Mesenchymal stem cell (in vitro differentiated cells and primary cell): ENCODE results near the gene FSD1.

Experiments used
- DNase-seq: peaks from one replicate; pipeline ENCODE4 v3.0.0-alpha.2; 2013
- H2AFZ ChIP-seq: one replicate; pipeline ENCODE4 v1.6.1; 2013; ENCODE audit warnings: low read depth, mild to moderate bottlenecking, control low read depth, inconsistent platforms, low read length, moderate library complexity
- H2AK5ac ChIP-seq: 2 replicates; pipeline ENCODE4 v1.6.1; 2013; ENCODE audit warnings: low read length, moderate library complexity, mild to moderate bottlenecking, inconsistent platforms; ENCODE audit not compliant: severe bottlenecking
- H2BK120ac ChIP-seq: one replicate; pipeline ENCODE4 v1.6.1; 2013; ENCODE audit warnings: low read depth, mild to moderate bottlenecking, inconsistent platforms, low read length, moderate library complexity
- H2BK12ac ChIP-seq, 2 experiments: one replicate each; pipeline ENCODE4 v1.6.1; 2013; ENCODE audit warnings: inconsistent platforms in 2 of 2, low read length in 2 of 2, mild to moderate bottlenecking in 2 of 2, moderate library complexity in 2 of 2, control low read depth in 1 of 2
- H2BK15ac ChIP-seq: one replicate; pipeline ENCODE4 v1.6.1; 2013; ENCODE audit warnings: mild to moderate bottlenecking, low read depth, inconsistent platforms; ENCODE audit not compliant: poor library complexity, severe bottlenecking
- H2BK5ac ChIP-seq: 2 replicates; pipeline ENCODE4 v1.6.1; 2013; ENCODE audit warnings: low read depth, mild to moderate bottlenecking, low read length, control low read depth, inconsistent platforms; ENCODE audit not compliant: poor library complexity, severe bottlenecking
- H3K14ac ChIP-seq, 2 experiments: one replicate each; pipeline ENCODE4 v1.6.1; 2013; ENCODE audit warnings: inconsistent platforms in 2 of 2, low read length in 2 of 2, control low read depth in 1 of 2, mild to moderate bottlenecking in 1 of 2, moderate library complexity in 1 of 2
- H3K18ac ChIP-seq, 2 experiments: one replicate each; pipeline ENCODE4 v1.6.1; 2013; ENCODE audit warnings: inconsistent platforms in 2 of 2, low read length in 2 of 2, control low read depth in 1 of 2, low read depth in 1 of 2, mild to moderate bottlenecking in 1 of 2
- H3K23ac ChIP-seq, 2 experiments: one replicate each; pipeline ENCODE4 v1.6.1; 2013; ENCODE audit warnings: inconsistent platforms in 2 of 2, low read length in 2 of 2, mild to moderate bottlenecking in 2 of 2, moderate library complexity in 2 of 2, control low read depth in 1 of 2
- H3K27ac ChIP-seq: 2 replicates; pipeline ENCODE4 v1.5.1; 2013; ENCODE audit warnings: mild to moderate bottlenecking, moderate library complexity, low read length, control low read depth, inconsistent platforms; ENCODE audit not compliant: poor library complexity, severe bottlenecking
- H3K27me3 ChIP-seq, 2 experiments: 2 replicates each; pipeline versions ENCODE4 v1.6.1 to v1.7.0; 2013; ENCODE audit warnings: low read length in 2 of 2, mild to moderate bottlenecking in 2 of 2, moderate library complexity in 2 of 2, control low read depth in 1 of 2, inconsistent platforms in 1 of 2; ENCODE audit not compliant: control insufficient read depth in 1 of 2, insufficient read depth in 1 of 2
- H3K36me3 ChIP-seq, 2 experiments: 2 replicates each; pipeline versions ENCODE4 v1.6.1 to v1.7.0; 2013; ENCODE audit warnings: low read length in 2 of 2, control low read depth in 1 of 2, inconsistent platforms in 1 of 2, low read depth in 1 of 2, mild to moderate bottlenecking in 1 of 2; ENCODE audit not compliant: insufficient read depth in 2 of 2, control insufficient read depth in 1 of 2
- H3K4ac ChIP-seq, 2 experiments: one replicate each; pipeline ENCODE4 v1.6.1; 2013; ENCODE audit warnings: inconsistent platforms in 2 of 2, low read length in 2 of 2, mild to moderate bottlenecking in 2 of 2, moderate library complexity in 2 of 2, control low read depth in 1 of 2, low read depth in 1 of 2
- H3K4me1 ChIP-seq: 2 replicates; pipeline ENCODE4 v1.6.1; 2013; ENCODE audit warnings: low read depth, low read length, control low read depth; ENCODE audit not compliant: control insufficient read depth, insufficient read depth
- H3K4me2 ChIP-seq: 2 replicates; pipeline ENCODE4 v1.6.1; 2013; ENCODE audit warnings: low read length, mild to moderate bottlenecking, inconsistent platforms; ENCODE audit not compliant: poor library complexity, severe bottlenecking
- H3K4me3 ChIP-seq, 2 experiments: 2 replicates each; pipeline versions ENCODE4 v1.5.1 to v1.7.0; 2013; ENCODE audit warnings: low read length in 2 of 2, mild to moderate bottlenecking in 2 of 2, control low read depth in 1 of 2, low read depth in 1 of 2; ENCODE audit not compliant: insufficient read depth in 1 of 2
- H3K79me1 ChIP-seq: replicated peaks from 2 replicates; pipeline ENCODE4 v1.6.1; 2013; ENCODE audit warnings: mild to moderate bottlenecking, control low read depth, low read length, inconsistent platforms; ENCODE audit not compliant: poor library complexity, severe bottlenecking
- H3K9ac ChIP-seq: 2 replicates; pipeline ENCODE4 v1.7.0; 2013; ENCODE audit warnings: mild to moderate bottlenecking, low read length, moderate library complexity
- H3K9me3 ChIP-seq: 2 replicates; pipeline ENCODE4 v1.7.0; 2013; ENCODE audit warnings: mild to moderate bottlenecking, low read length; ENCODE audit not compliant: control insufficient read depth
- H4K8ac ChIP-seq: one replicate; pipeline ENCODE4 v1.6.1; 2013; ENCODE audit warnings: inconsistent platforms, mild to moderate bottlenecking, low read length, moderate library complexity
- H4K91ac ChIP-seq: one replicate; pipeline ENCODE4 v1.6.1; 2013; ENCODE audit warnings: mild to moderate bottlenecking, low read length, inconsistent platforms
- WGBS: methylation state at CpG from one replicate; pipeline ENCODE4 v1.1.7; 2013; ENCODE audit warnings: mixed read lengths; 5-methylcytosine and 5-hydroxymethylcytosine counted together

The FSD1 gene

GRCh38 chr19:4326837-4327251 lies 22.4 kb downstream of the FSD1 start:
- Histone ChIP-seq H2BK120ac (no peak overlapping the region), H2BK15ac (no peak overlapping the region), H3K18ac (no peak overlapping the region), H2AK5ac (no peak overlapping the region), H3K4ac (no peak overlapping the region), H3K14ac (no peak overlapping the region), H3K4me2 (peak overlapping the region; percentile 18), H2BK12ac (no peak overlapping the region), H3K27ac (no peak overlapping the region), H4K8ac (no peak overlapping the region), H3K27me3 (peaks cover 8 to 30% of the 10 kb centered on the region in 2 experiments), H3K4me1 (peaks cover 20% of the 10 kb centered on the region), H3K23ac (no peak overlapping the region), H4K91ac (no peak overlapping the region), H2BK5ac (no peak overlapping the region), H3K79me1 (no peaks in the 10 kb centered on the region), H3K9ac (no peak overlapping the region), H3K9me3 (peaks cover 7% of the 10 kb centered on the region), H3K36me3 (peaks cover 0 to 41% of the 10 kb centered on the region in 2 experiments), H2AFZ (no peak overlapping the region), H3K4me3 (no peak overlapping the region)
- no peak for DNase-seq
- 6% methylated on average over 31 of the region's 33 CpGs for whole genome bisulfite sequencing

DNA sequence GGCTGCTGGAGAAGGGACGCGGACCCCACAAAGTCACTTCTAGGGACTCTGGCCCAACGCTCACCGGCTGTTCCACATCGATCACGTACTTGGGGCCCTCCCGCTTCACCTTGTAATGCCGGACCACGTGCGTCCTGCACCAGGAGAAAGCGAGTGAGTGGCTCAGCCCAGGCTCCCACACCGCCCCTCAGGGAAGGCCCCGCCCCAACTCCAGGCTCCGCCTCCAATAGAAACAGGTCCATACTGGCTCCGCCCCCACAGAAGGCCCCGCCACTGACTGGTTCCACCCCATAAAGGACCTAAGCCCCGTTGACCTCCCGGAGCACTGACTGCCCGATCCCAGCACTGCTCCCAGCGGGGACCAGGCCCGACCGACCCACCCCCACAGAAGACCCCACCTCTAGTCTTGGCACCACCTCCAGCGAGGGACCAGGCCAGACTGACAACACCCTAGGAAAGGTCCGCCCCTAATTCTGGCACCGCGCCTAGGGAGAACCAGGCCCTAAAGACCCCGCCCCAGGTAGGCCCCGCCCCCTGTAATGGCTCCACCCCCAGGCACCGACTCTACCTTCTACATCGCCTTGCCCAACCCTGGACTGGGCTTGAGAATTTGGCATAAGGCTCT lies 23.0 kb downstream of the FSD1 start:
- H3K18ac ChIP-seq: no peak overlapping the region
- H3K4me2 ChIP-seq: peak overlapping the region; percentile 68
- no peaks in the 10 kb centered on the region for H3K79me1 ChIP-seq
- H2BK15ac ChIP-seq: no peak overlapping the region
- WGBS: 6% methylated on average over 30 of the region's 30 CpGs
- H3K36me3 ChIP-seq: peaks cover 0 to 41% of the 10 kb centered on the region in 2 experiments
- H3K27ac ChIP-seq: no peak overlapping the region
- H3K4me3 ChIP-seq: no peak overlapping the region
- no peak overlapping the region for H2BK5ac ChIP-seq
- no peak overlapping the region for H4K91ac ChIP-seq
- peak; percentile 62 for DNase-seq
- no peak overlapping the region for H3K4ac ChIP-seq
- H2AK5ac ChIP-seq: no peak overlapping the region
- H3K23ac ChIP-seq: no peak overlapping the region
- H3K4me1 ChIP-seq: peaks cover 20% of the 10 kb centered on the region
- no peak overlapping the region for H2AFZ ChIP-seq
- H2BK120ac ChIP-seq: no peak overlapping the region
- no peak overlapping the region for H3K9ac ChIP-seq
- H3K27me3 ChIP-seq: peaks cover 8 to 30% of the 10 kb centered on the region in 2 experiments
- peaks cover 3% of the 10 kb centered on the region for H3K9me3 ChIP-seq
- H4K8ac ChIP-seq: no peak overlapping the region
- H3K14ac ChIP-seq: no peak overlapping the region
- H2BK12ac ChIP-seq: no peak overlapping the region

GRCh38 chr19:4327877-4328242 lies 23.5 kb downstream of the FSD1 start:
- H3K27ac ChIP-seq: no peak overlapping the region

GRCh38 chr19:4328243-4328990 lies 24.0 kb downstream of the FSD1 start:
- Histone ChIP-seq H3K14ac (no peak overlapping the region), H2AFZ (peak overlapping the region; percentile 36), H4K8ac (peak overlapping the region; percentile 66), H3K36me3 (peaks cover 0 to 34% of the 10 kb centered on the region in 2 experiments), H3K27me3 (peaks cover 8 to 30% of the 10 kb centered on the region in 2 experiments), H3K4me1 (peaks cover 20% of the 10 kb centered on the region), H3K4me3 (peak overlapping the region; percentile 54 to 66), H4K91ac (peak overlapping the region; percentile 15), H3K4me2 (peak overlapping the region; percentile 72), H2BK12ac (peak overlapping the region in 1 of 2 experiments; percentile 3), H3K23ac (peak overlapping the region in 1 of 2 experiments; percentile 9), H2BK15ac (peak overlapping the region; percentile 73), H3K4ac (peak overlapping the region in 1 of 2 experiments; percentile 82), H3K9ac (no peak overlapping the region), H2BK5ac (no peak overlapping the region), H2AK5ac (no peak overlapping the region), H3K79me1 (no peaks in the 10 kb centered on the region), H2BK120ac (no peak overlapping the region), H3K27ac (no peak overlapping the region), H3K18ac (peak overlapping the region in 1 of 2 experiments; percentile 78), H3K9me3 (no peaks in the 10 kb centered on the region)
- peak; percentile 91 for DNase-seq
- 4% methylated on average over 47 of the region's 49 CpGs for WGBS

More at GRCh38 chr19:4327877-4328242, 23.5 kb downstream of the FSD1 start:
- no peak overlapping the region for H3K23ac ChIP-seq
- peak overlapping the region in 1 of 2 experiments; percentile 66 for H3K14ac ChIP-seq
- H2AFZ ChIP-seq: no peak overlapping the region
- H3K4me3 ChIP-seq: no peak overlapping the region
- no peaks in the 10 kb centered on the region for H3K9me3 ChIP-seq
- WGBS: 8% methylated on average over 13 of the region's 13 CpGs
- H3K9ac ChIP-seq: no peak overlapping the region
- peak overlapping the region in 1 of 2 experiments; percentile 42 for H2BK12ac ChIP-seq
- peaks cover 20% of the 10 kb centered on the region for H3K4me1 ChIP-seq
- H2BK120ac ChIP-seq: no peak overlapping the region
- H3K36me3 ChIP-seq: peaks cover 0 to 38% of the 10 kb centered on the region in 2 experiments
- H2AK5ac ChIP-seq: peak overlapping the region; percentile 67
- no peaks in the 10 kb centered on the region for H3K79me1 ChIP-seq
- no peak overlapping the region for H4K91ac ChIP-seq
- DNase-seq: no peak
- H3K4me2 ChIP-seq: peak overlapping the region; percentile 68
- H3K27me3 ChIP-seq: peaks cover 8 to 30% of the 10 kb centered on the region in 2 experiments
- H3K18ac ChIP-seq: no peak overlapping the region
- no peak overlapping the region for H3K4ac ChIP-seq
- peak overlapping the region; percentile 19 for H2BK15ac ChIP-seq
- no peak overlapping the region for H2BK5ac ChIP-seq
- peak overlapping the region; percentile 47 for H4K8ac ChIP-seq
